ENCODE measurements around the gene SLC49A4. TPM values are rescaled to one million over a fixed set of nuclear protein-coding genes. Genes with fewer than 3 reads are reported as not detected.

SLC49A4 gene
- total RNA-seq, 4 donors from 2014 or later, result 9.7 to 26.9 (median 19.4) TPM

GRCh38 chr3:122800706-122801237 lies 5.9 kb downstream of the SLC49A4 start:
- TF ChIP-seq POLR2A (IDR thresholded peaks at IDR 0.05) (no peak), CTCF (IDR thresholded peaks at IDR 0.05) (no peak)
- no peaks in the 10 kb centered on the region for H3K9me3 ChIP-seq
- H3K27ac ChIP-seq, result no peak overlapping the region
- H3K27me3 ChIP-seq, result no peaks in the 10 kb centered on the region
- H3K4me3 ChIP-seq, result no peak overlapping the region
- no peak for DNase-seq
- no peaks in the 10 kb centered on the region for H3K4me1 ChIP-seq
- no peaks in the 10 kb centered on the region for H3K36me3 ChIP-seq
- intact Hi-C loops (cut with DNase I; ENCODE audit: low total_unique reads), result no loop called here

GRCh38 chr3:122802323-122802722 lies 7.5 kb downstream of the SLC49A4 start:
- H3K4me1 ChIP-seq, result no peaks in the 10 kb centered on the region
- no peaks in the 10 kb centered on the region for H3K36me3 ChIP-seq
- no peak overlapping the region for H3K27ac ChIP-seq
- no peaks in the 10 kb centered on the region for H3K9me3 ChIP-seq
- no peaks in the 10 kb centered on the region for H3K27me3 ChIP-seq
- no peak overlapping the region for H3K4me3 ChIP-seq
- intact Hi-C loops (cut with DNase I; ENCODE audit: low total_unique reads), result no loop called here
- no peak for DNase-seq
- no peak for TF ChIP-seq CTCF (IDR thresholded peaks at IDR 0.05)
- TF ChIP-seq POLR2A (IDR thresholded peaks at IDR 0.05), result no peak

- H3K4me1 ChIP-seq, result no peaks in the 10 kb centered on the region
These were observed 9.1 kb downstream of the SLC49A4 start for GRCh38 chr3:122803977-122804376.

GRCh38 chr3:122810734-122811133 lies 15.9 kb downstream of the SLC49A4 start:
- H3K36me3 ChIP-seq, result no peaks in the 10 kb centered on the region
- H3K4me1 ChIP-seq, result no peaks in the 10 kb centered on the region
- H3K4me3 ChIP-seq, result no peak overlapping the region
- no peaks in the 10 kb centered on the region for H3K27me3 ChIP-seq
- no peak overlapping the region for H3K27ac ChIP-seq
- intact Hi-C loops (cut with DNase I; ENCODE audit: low total_unique reads), result no loop called here
- DNase-seq, result no peak
- H3K9me3 ChIP-seq, result no peaks in the 10 kb centered on the region
- no peak for TF ChIP-seq CTCF (IDR thresholded peaks at IDR 0.05)
- TF ChIP-seq POLR2A (IDR thresholded peaks at IDR 0.05), result no peak

More at GRCh38 chr3:122803977-122804376, 9.1 kb downstream of the SLC49A4 start:
- Histone ChIP-seq H3K27me3 (no peaks in the 10 kb centered on the region), H3K4me3 (no peak overlapping the region), H3K36me3 (no peaks in the 10 kb centered on the region), H3K9me3 (no peaks in the 10 kb centered on the region), H3K27ac (no peak overlapping the region)
- TF ChIP-seq CTCF (IDR thresholded peaks at IDR 0.05) (no peak), POLR2A (IDR thresholded peaks at IDR 0.05) (no peak)
- intact Hi-C loops (cut with DNase I; ENCODE audit: low total_unique reads), result no loop called here
- DNase-seq, result no peak

GRCh38 chr3:122816587-122816986 lies 21.7 kb downstream of the SLC49A4 start:
- TF ChIP-seq POLR2A (IDR thresholded peaks at IDR 0.05) (no peak), CTCF (IDR thresholded peaks at IDR 0.05) (no peak)
- Histone ChIP-seq H3K36me3 (no peaks in the 10 kb centered on the region), H3K27ac (no peak overlapping the region), H3K4me1 (no peaks in the 10 kb centered on the region), H3K4me3 (no peak overlapping the region), H3K27me3 (no peaks in the 10 kb centered on the region), H3K9me3 (no peaks in the 10 kb centered on the region)
- DNase-seq, result no peak
- intact Hi-C loops (cut with DNase I; ENCODE audit: low total_unique reads), result no loop called here
